ENCODE measurements around the gene CACHD1. TPM values are rescaled to one million over a fixed set of nuclear protein-coding genes. Genes with fewer than 3 reads are reported as not detected.

The CACHD1 gene
- total RNA-seq, 1 donor = 7.3 TPM

DNA sequence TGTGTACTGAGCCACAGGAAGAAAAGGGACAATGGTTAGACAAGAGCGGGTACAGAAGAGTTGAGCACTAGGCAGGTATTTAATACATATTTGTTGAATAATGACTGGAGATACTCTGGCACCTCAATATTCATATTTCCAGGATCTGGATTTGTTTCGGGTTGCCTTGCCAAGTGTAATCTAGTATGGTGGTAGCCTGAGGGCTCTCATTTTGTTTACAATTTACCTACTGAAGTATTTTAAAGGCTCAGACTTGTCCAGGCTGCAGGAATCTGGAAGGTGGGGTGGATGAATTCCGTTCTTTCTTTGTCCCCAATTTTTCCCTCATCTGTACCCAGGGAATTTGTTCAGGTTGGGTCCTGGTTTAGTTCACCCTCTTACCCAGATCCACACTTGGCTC lies 95.0 kb downstream of the CACHD1 start:
- no peak overlapping the region for H3K4me3 ChIP-seq (ENCODE audit: low read depth, low read length)
- TF ChIP-seq CTCF (IDR thresholded peaks at IDR 0.05; ENCODE audit: insufficient read depth, low read length) = no peak
- DNase-seq (ENCODE audit: low read depth) = no peak

- no peak for DNase-seq (ENCODE audit: low read depth)
- TF ChIP-seq CTCF (IDR thresholded peaks at IDR 0.05; ENCODE audit: insufficient read depth, low read length) = no peak
Observed at GRCh38 chr1:64567426-64568170, 97.7 kb downstream of the CACHD1 start.

GRCh38 chr1:64568171-64568450 lies 98.2 kb downstream of the CACHD1 start:
- DNase-seq (ENCODE audit: low read depth) = no peak
- H3K4me3 ChIP-seq (ENCODE audit: low read depth, low read length) = no peak overlapping the region
- TF ChIP-seq CTCF (IDR thresholded peaks at IDR 0.05; ENCODE audit: insufficient read depth, low read length) = no peak

More at GRCh38 chr1:64567426-64568170, 97.7 kb downstream of the CACHD1 start:
- H3K4me3 ChIP-seq (ENCODE audit: low read depth, low read length) = no peak overlapping the region

DNA sequence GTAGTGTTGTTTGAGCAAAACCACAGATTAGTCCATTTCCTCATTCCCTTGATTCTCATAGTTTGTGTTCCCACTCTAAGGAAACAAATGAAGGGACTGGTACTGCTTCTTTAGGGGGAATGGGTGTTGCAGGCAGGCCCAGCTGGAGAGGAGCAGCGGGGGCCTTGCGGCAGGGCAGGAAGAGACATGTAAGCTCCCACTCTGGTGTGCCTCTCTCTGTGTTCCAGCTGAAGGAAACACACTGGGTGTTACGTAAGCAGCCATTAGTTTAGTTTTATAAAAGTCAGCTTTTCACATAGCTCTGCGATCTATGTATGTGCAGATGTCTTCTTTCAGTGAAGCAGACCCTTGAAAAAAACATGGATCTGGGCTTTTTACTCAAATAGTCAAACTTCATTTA lies 99.5 kb downstream of the CACHD1 start:
- H3K4me3 ChIP-seq (ENCODE audit: low read depth, low read length) = no peak overlapping the region
- no peak for DNase-seq (ENCODE audit: low read depth)
- no peak for TF ChIP-seq CTCF (IDR thresholded peaks at IDR 0.05; ENCODE audit: insufficient read depth, low read length)

DNA sequence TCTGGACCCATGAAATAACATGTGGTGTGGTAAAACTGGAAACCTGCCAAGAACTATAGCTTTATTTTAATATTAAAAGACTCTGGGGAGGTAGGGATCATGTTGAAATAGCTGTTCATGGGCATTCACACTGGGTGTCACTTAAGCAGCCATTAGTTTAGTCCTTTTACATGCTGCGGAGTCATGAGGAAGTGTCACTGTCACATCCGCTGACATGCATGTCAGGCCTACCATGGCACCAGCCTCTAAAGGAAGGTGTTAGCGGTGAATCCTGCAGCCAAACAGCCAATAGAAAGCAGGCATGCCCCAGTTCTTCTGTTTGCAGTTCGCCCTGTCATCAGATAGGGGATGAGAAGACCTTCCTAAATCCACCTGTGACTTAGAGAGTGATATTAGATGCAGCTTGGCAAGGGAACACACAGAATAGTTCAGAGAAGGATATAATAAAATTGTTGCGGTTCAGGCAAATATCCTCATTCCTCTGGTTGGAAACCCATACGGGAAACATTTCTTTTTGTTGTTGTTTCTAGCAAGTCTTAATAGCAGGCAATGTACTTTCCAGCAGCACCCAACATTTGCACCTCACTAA lies 100.4 kb downstream of the CACHD1 start:
- no peak for TF ChIP-seq CTCF (IDR thresholded peaks at IDR 0.05; ENCODE audit: insufficient read depth, low read length)
- DNase-seq (ENCODE audit: low read depth) = no peak

DNA sequence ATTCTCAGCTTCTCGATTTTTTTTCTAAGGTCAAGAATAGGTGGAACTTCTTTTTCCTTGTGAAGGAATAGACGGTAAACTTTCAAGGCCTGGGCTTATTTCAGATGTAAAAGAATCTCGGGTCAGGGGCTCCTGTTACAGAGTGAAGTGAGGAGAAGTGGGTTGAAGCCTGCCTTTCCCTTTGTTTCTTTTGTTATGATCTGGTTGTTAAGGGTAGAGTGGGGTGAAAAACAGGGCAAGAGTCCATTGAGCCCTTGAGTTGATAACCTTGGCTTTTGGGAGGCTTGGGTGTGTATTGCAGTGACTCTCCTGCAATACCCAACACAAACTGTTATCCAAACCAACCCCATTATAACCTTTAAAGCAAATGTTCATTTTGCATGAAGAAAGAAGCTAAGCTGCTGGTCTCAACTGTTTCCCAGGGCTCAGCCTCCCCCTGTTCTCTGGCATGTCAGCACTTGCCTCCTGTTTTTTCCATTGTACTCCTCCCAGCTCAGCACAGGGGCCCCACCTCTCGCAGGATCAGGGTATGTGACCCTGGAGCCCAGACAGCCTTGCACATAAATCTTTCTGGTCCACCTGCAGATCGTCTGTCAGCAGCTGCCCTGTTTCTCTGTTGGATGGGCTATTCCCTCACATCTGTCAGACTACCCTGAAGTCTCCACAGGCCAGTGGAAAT lies 102.4 kb downstream of the CACHD1 start:
- DNase-seq (ENCODE audit: low read depth) = no peak
- no peak overlapping the region for H3K4me3 ChIP-seq (ENCODE audit: low read depth, low read length)
- no peak for TF ChIP-seq CTCF (IDR thresholded peaks at IDR 0.05; ENCODE audit: insufficient read depth, low read length)

More for the DNA sequence above, 100.4 kb downstream of the CACHD1 start:
- H3K4me3 ChIP-seq (ENCODE audit: low read depth, low read length) = no peak overlapping the region

Measured in fibroblast of the aortic adventitia (primary cell).